Measurements from ENCODE around the gene CALHM2.

- no peak for TF ChIP-seq CTCF (IDR thresholded peaks at IDR 0.05)
- TF ChIP-seq POLR2AphosphoS5 (IDR thresholded peaks at IDR 0.05; ENCODE audit: insufficient read depth in 1 of 2, low read depth in 1 of 2): no peak
- no peak for TF ChIP-seq POLR2A (IDR thresholded peaks at IDR 0.05)
Observed at GRCh38 chr10:103445366-103445765, 6.8 kb downstream of the CALHM2 start.

Data from vagina (tissue), 2 donors.